DOHH2 (cell line): ENCODE measurements around the gene PTPN4.

Source experiments
- CTCF ChIP-seq: fragments of 200-600 bp; sonication (generic); IDR thresholded peaks from one replicate; pipeline ENCODE4 v1.5.1; 2014; ENCODE audit warnings: antibody characterized with exemption, mild to moderate bottlenecking, low read depth, low read length; ENCODE audit not compliant: poor library complexity, severe bottlenecking
- EZH2phosphoT487 ChIP-seq: fragments of 200-600 bp; sonication (generic); IDR thresholded peaks from 2 replicates; pipeline ENCODE4 v1.6.1; 2017; ENCODE audit warnings: borderline replicate concordance, mild to moderate bottlenecking, antibody characterized with exemption, low read length, moderate library complexity, mixed read lengths

- no peak for TF ChIP-seq CTCF
- no peak for TF ChIP-seq EZH2phosphoT487
Measured at GRCh38 chr2:119871725-119872124, 112.0 kb downstream of the PTPN4 start.
